Hippocampal formation (tissue), 2 donors: Measurements from ENCODE around the gene XRCC5.
"Not testable (repeated sequence)": the region's sequence is repeated elsewhere in the genome, so short reads cannot be mapped to it uniquely, and the experiment has no call there.

Experiments used
- DNase-seq, 2 donors: peaks; one replicate each; lab custom pipeline; 2025; lab: John Stamatoyannopoulos, UW

The XRCC5 gene

DNA sequence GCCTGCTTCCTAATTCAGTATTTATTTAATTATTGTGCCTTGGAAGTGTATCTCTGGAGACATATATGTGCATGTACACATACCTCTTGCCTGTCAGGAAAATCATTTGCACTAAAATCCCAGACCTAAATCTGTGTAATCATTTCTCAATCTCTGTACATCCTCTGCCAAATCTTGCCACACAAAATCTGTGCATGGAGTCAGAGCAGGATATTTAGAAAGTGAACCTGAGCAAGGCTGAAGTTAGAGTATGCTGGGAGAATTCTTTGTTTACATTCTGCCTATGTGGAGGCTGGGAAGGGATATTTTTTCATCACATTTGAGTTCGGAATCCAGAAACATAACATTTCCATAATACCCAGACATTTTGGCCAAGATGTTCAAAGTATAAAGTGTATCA is 9.3 kb downstream of the XRCC5 start:
- DNase-seq = no peak

DNA sequence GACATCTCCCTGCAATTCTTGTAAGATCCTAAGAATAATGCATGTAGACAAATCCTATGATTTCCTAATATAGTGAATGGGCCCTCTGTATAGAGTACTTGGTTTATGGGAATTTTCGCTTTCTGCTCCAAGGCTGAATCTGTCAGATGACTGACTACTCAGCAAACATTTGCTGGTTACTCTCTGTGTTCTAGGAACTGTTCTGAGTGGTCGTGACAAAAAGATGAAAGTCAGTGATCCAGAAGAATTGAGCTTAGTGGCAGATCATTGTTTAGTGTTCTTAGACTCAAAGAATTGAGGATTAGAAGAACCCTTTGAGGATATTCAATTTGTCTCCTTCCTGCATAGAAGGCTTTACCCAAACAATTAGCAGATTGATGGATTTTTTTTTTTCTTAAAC is 10.0 kb downstream of the XRCC5 start:
- no peak for DNase-seq

DNA sequence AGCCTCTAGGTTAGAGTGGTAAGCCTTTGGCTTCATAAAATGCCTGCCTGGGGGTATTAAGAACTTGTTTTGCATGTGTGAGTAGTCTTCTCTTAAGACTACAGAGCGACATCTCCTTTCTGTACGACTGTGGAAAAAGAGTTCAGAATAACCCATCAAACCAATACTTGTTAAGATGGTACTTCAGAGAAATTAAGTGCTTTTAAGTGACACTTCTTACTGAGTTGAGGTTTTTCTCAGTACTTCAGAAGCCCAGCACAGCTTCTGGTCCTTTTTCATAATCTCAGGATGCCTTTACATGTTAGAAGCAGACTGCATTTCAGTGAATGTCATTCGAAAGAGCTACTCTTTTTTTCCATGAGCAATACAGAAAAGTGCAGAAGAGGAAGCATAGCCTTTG is 10.8 kb downstream of the XRCC5 start:
- DNase-seq = no peak

- DNase-seq = no peak
These were observed 12.1 kb downstream of the XRCC5 start for GRCh38 chr2:216121255-216121654.

- DNase-seq = no peak
These were observed 17.8 kb downstream of the XRCC5 start for GRCh38 chr2:216126943-216127342.

GRCh38 chr2:216130346-216130971 is 21.3 kb downstream of the XRCC5 start:
- DNase-seq = peak in 1 of 2 donors; percentile 22

DNA sequence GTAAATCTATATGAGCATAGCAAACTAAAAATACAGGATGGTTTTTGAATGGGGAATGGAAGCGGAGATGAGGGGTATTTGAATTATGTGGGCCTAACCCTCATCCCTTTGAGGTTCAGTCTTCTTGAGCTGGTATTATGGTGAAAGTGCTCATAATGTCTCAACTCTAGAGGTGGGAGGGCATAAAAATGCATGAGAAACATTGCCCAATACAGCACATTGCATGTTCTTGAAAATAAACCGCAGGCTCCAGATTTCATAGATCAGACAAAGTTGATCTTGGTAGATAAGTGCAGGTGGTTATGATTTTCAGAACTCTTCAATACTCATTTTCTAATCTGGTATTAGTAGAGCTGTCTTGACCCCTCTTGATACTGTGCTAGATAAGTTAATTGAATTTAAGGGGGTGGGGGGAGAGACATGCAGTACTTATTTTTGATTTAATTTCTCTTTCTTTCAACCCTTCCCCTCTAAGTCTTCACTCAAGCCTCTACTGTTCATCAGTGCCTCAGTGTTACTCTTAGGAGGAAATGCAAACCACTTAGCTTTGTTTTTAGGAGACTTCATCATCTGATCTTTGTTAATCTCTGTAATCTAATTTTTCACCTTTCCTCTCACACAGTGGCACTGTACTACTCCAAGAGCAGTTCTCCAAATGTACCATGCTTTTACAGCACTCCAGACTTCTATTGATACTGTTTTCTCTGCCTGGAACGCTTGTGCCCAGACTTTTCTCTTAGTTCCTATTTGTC is 22.2 kb downstream of the XRCC5 start:
- no peak for DNase-seq

- no peak for DNase-seq
These were observed 23.4 kb downstream of the XRCC5 start for GRCh38 chr2:216132585-216132984.

DNA sequence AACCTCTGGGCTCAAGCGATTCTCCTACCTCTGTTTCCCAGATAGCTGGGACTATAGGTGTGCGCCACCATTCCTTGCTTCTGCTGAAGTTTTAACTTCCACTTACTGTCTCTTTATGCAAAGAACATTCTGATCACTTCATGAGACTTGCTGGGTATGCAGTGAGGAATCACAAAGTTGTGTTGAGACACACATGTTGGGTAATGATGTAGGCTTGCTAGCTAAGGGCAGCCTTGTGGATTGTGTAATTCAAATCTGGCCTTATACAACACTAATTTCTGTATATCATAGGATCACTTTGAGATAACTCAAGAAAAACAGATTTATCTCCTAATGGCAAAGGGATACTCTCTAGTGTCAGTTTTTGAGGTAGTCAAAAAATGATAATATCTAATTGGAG is 24.2 kb downstream of the XRCC5 start:
- no peak for DNase-seq

- DNase-seq = no peak
These were observed 25.9 kb downstream of the XRCC5 start for GRCh38 chr2:216134958-216135541.

DNA sequence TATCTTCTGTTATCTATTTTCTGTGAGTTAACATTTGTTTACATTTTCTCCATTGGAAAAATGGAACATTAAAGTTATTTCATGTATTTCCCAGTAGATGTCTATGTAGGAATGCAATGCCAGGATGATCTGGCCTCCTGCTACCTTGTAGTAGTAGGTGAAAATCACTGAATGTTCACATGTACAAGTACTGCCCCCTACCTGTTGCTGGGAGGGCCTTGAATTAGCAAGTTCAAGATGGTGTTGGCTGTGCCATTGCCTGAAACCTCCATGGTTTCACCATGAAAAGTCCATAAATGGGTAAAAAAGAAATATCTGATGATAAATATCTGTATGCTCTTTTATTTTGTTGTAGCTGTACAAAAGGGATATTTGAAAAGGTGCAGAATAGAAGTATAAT is 30.7 kb downstream of the XRCC5 start:
- DNase-seq = no peak

DNA sequence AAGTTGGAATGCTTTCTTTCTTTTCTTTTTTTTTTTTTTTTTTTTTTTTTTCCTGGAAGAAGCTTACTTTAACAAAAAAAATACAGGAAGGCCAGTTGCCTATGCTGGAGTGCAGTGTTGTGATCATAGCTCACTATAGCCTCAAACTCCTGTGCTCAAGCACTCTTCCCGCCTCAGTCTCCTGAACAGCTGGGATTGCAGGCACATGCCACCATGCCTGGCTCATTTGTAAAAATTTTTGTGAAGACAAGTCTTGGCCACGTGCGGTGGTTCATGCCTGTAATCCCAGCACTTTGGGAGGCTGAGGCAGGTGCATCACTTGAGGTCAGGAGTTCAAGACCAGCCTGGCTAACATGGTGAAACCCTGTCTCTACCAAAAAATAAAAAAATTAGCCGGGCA is 32.4 kb downstream of the XRCC5 start:
- DNase-seq = not testable (repeated sequence)

GRCh38 chr2:216142540-216142939 is 33.4 kb downstream of the XRCC5 start:
- no peak for DNase-seq

- no peak for DNase-seq
These were observed 35.2 kb downstream of the XRCC5 start for GRCh38 chr2:216144372-216144771.

DNA sequence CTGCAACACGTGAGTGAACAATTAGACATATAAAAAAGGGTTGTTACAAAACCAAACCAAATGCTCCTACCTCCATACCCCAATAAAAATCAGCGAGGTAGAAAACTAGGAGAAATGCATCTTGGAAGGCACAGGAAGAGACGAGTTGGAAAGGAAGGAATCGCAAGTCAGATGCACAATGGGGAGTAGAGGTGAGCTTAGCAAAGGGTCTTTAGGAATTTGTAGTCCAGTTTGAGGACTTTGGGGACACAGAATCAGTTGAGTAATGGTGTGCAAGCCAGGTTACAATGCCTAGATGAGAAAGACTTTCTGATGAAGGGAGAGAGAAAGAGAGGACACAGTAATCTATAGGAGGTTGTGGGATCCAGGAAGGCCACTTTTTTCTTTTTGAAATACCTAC is 35.7 kb downstream of the XRCC5 start:
- DNase-seq = no peak

DNA sequence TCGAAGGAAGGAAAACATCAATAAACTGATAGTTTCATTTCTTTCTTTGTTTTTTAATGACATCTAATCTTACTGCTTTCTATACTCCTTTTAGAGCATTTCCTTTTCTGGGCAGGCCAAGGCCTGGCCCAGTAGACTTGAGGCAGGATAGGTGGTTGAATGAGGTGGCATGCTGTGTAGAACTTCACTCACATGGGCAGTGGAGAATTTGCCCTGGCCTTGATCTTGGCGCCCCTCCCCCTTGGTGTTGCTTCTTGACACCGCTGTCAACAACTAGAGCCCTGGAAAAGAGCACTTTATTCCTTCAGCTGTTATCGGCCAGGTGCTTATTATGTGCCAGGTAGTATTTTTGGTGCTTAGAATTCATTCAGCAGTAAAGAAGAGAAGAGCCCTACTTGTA is 37.4 kb downstream of the XRCC5 start:
- DNase-seq = no peak

GRCh38 chr2:216147172-216148131 is 38.3 kb downstream of the XRCC5 start:
- DNase-seq = no peak

DNA sequence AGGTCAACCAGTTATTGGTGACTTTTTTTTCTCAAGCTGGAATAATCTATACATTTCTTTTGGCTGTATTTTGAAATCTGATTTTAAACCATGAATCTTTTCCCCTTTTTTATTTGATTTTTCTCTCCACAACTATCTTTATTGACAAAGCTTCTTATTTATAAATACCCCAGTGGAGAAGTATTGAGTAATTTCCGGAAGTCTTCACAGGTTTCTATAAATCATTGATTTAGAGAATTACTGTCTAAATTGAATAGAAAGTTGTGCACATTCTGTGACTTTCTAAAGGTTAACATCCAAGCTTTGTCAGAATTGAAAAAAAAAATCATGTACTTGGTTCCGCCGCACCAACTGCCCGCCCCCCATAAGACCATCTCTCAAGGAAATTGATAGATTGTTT is 39.8 kb downstream of the XRCC5 start:
- DNase-seq = no peak

- DNase-seq = no peak
These were observed 40.6 kb downstream of the XRCC5 start for GRCh38 chr2:216149741-216150140.

- no peak for DNase-seq
These were observed 42.3 kb downstream of the XRCC5 start for GRCh38 chr2:216151313-216152025.

DNA sequence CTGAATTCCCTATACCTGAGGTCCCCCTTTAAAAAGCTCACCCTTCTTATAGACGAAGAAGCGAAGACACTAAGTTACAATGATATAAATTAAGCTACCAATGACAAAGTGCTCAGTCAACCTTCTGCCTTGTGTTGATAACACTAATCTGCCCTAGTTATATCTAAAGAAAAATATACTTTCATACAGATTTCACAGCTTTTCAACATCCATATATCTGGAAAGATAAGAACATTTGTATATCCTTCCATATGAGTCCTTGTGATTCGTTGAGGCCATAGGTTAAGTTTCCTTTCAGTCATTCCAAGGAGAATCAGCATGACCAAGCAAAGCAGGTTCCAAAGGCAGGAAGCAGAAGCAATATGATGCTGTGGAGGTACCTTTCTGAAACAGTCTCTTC is 46.8 kb downstream of the XRCC5 start:
- no peak for DNase-seq

DNA sequence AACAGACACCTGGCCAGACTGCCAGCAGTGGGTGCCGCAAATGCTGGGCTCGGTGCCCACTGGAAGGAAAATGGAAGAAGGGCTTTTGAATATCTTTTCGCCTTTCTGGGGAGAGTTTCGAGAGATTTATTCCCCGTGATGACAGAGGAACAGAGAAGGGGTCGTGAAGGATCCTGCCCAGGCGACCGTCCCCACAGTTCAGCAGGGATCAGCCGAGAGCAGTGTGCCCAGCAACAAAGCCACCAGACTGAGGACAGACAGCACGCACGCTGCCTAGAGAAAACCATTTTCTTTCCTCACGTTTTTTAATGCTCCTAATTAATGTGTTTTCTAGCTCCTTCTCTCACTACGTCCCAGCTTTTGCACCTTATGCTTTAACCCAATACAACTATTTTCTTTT is 47.7 kb downstream of the XRCC5 start:
- DNase-seq = no peak
